SU-DHL-6 (cell line): ENCODE measurements around the gene AFF2.

ENCODE experiments used
- CTCF ChIP-seq: fragments of 200-600 bp; sonication (generic); IDR thresholded peaks from one replicate; pipeline ENCODE4 v1.5.1; 2017; ENCODE audit warnings: antibody characterized with exemption, mild to moderate bottlenecking, low read length, moderate library complexity; ENCODE audit not compliant: insufficient read depth, poor library complexity, severe bottlenecking
- EZH2phosphoT487 ChIP-seq: fragments of 200-600 bp; sonication (generic), shearing (Covaris generic); conservative IDR thresholded peaks from 2 replicates; pipeline ENCODE4 v1.6.1; 2018; ENCODE audit warnings: mild to moderate bottlenecking, antibody characterized with exemption, low read length, moderate library complexity, mixed read lengths

- TF ChIP-seq CTCF (no peak), EZH2phosphoT487 (no peak)
Measured at GRCh38 chrX:148612431-148612830, 112.0 kb downstream of the AFF2 start.
